Vagina (tissue), 2 donors: ENCODE data around the gene PARD3.

Experiments used
- POLR2A ChIP-seq, 2 donors: fragments of 450-650 bp; IDR thresholded peaks; one replicate each; pipeline ENCODE4 v1.6.1; 2017; ENCODE audit warnings: antibody characterized with exemption in 2 of 2, mild to moderate bottlenecking in 2 of 2, moderate library complexity in 2 of 2
- POLR2AphosphoS5 ChIP-seq, 2 donors: sonication (generic); formaldehyde crosslinking; IDR thresholded peaks; one replicate each; pipeline ENCODE4 v1.9.0; 2017; ENCODE audit warnings: antibody characterized with exemption in 2 of 2, mild to moderate bottlenecking in 2 of 2, low read depth in 1 of 2; ENCODE audit not compliant: insufficient read depth in 1 of 2
- TF ChIP-seq, protein P1 (sequence below), 3 experiments: fragments of 450-650 bp in 2 of 3; fragments of 200-600 bp in 1 of 3; sonication (generic) in 1 of 3; IDR thresholded peaks; one replicate each; pipeline ENCODE4 v1.5.1; 2017 to 2019; ENCODE audit warnings: antibody characterized with exemption in 3 of 3, mild to moderate bottlenecking in 2 of 3, moderate library complexity in 2 of 3

DNA sequence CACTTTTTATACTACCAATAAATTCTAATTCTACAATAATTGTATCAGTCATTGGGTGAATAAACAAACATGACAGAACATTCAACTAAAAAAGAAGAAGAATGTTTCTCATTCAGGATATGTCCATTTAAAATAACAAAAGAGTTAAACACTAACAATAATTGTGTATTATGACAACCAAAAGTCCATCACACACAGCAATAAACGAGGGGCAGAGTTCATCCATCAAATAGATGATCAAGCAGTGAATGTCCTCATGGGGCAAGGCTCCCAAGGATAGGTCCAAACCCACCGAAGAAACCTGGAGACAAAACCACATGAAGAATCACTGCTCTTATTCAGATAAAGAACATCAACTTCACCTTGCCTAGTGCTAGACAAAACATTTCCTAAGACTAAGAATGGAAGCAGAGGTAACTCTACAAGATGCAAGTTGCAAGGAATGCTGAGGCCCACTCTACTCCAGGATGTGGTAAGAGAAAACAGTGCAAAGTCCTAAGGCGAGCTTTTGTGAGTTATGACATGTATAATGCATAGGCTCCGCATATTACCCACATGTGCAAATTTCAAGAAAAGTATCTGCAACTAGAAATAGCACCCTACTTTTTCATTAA lies 115.1 kb downstream of the PARD3 start:
- TF ChIP-seq, protein P1, sequence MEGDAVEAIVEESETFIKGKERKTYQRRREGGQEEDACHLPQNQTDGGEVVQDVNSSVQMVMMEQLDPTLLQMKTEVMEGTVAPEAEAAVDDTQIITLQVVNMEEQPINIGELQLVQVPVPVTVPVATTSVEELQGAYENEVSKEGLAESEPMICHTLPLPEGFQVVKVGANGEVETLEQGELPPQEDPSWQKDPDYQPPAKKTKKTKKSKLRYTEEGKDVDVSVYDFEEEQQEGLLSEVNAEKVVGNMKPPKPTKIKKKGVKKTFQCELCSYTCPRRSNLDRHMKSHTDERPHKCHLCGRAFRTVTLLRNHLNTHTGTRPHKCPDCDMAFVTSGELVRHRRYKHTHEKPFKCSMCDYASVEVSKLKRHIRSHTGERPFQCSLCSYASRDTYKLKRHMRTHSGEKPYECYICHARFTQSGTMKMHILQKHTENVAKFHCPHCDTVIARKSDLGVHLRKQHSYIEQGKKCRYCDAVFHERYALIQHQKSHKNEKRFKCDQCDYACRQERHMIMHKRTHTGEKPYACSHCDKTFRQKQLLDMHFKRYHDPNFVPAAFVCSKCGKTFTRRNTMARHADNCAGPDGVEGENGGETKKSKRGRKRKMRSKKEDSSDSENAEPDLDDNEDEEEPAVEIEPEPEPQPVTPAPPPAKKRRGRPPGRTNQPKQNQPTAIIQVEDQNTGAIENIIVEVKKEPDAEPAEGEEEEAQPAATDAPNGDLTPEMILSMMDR (IDR thresholded peaks at IDR 0.05) = no peak
- TF ChIP-seq POLR2AphosphoS5 (IDR thresholded peaks at IDR 0.05; ENCODE audit: insufficient read depth in 1 of 2, low read depth in 1 of 2) (no peak), POLR2A (IDR thresholded peaks at IDR 0.05) (no peak)
